Activated CD4-positive, alpha-beta T cell treated with anti-CD3 and anti-CD28 coated beads, Interleukin-2, amount 10 ng/mL, durations not matched to agents 24 days and 14 days (primary cell): ENCODE measurements around the gene CHST5. TPM values are rescaled to one million over a fixed set of nuclear protein-coding genes. Genes with fewer than 3 reads are reported as not detected.
A peak's percentile ranks its signal among the peaks of the same experiment; 100 is the strongest.
"Not testable (repeated sequence)": the region's sequence is repeated elsewhere in the genome, so short reads cannot be mapped to it uniquely, and the experiment has no call there.

Experiments used
- DNase-seq: peaks from one replicate; pipeline ENCODE4 v3.0.0; 2022
- H3K27ac Mint-ChIP-seq: one replicate; pipeline ENCODE4 v1.8.0; 2022; ENCODE audit warnings: mild to moderate bottlenecking, mixed read lengths
- H3K27me3 Mint-ChIP-seq: one replicate; pipeline ENCODE4 v1.8.0; 2022; ENCODE audit warnings: mixed read lengths
- H3K36me3 Mint-ChIP-seq: one replicate; pipeline ENCODE4 v1.8.0; 2022; ENCODE audit warnings: low read depth, mild to moderate bottlenecking, mixed read lengths
- H3K4me1 Mint-ChIP-seq: one replicate; pipeline ENCODE4 v1.8.0; 2021; ENCODE audit warnings: mixed read lengths
- H3K4me3 Mint-ChIP-seq: one replicate; pipeline ENCODE4 v1.8.0; 2022; ENCODE audit warnings: mild to moderate bottlenecking, moderate library complexity, mixed read lengths
- H3K9me3 Mint-ChIP-seq: one replicate; pipeline ENCODE4 v1.8.0; 2021; ENCODE audit warnings: mixed read lengths
- intact Hi-C: fragments of 100-400 bp; cut with micrococcal nuclease; formaldehyde crosslinking; loops from one replicate; pipeline ENCODE4 v1.15.1; 2023
- total RNA-seq: library from RNA; stranded (reverse); gene quantifications from 2 replicates; pipeline ENCODE4 v1.2.3, GENCODE V29; 2022

The CHST5 gene
- total RNA-seq, 1 donor from 2014 or later: not detected

- H3K4me1 Mint-ChIP-seq: peaks cover 10% of the 10 kb centered on the region
- no peak overlapping the region for H3K4me3 Mint-ChIP-seq
- peaks cover 11% of the 10 kb centered on the region for H3K27me3 Mint-ChIP-seq
- intact Hi-C loops: no loop called here
- no peak overlapping the region for H3K27ac Mint-ChIP-seq
- peaks cover 3% of the 10 kb centered on the region for H3K36me3 Mint-ChIP-seq
- DNase-seq: no peak
- no peaks in the 10 kb centered on the region for H3K9me3 Mint-ChIP-seq
Measured at GRCh38 chr16:75514296-75514695, 21.6 kb downstream of the CHST5 start.

GRCh38 chr16:75506574-75506973 is 29.3 kb downstream of the CHST5 start:
- no peaks in the 10 kb centered on the region for H3K4me1 Mint-ChIP-seq
- no peaks in the 10 kb centered on the region for H3K9me3 Mint-ChIP-seq
- DNase-seq: no peak
- intact Hi-C loops: no loop called here
- H3K27ac Mint-ChIP-seq: no peak overlapping the region
- no peak overlapping the region for H3K4me3 Mint-ChIP-seq
- peaks cover 15% of the 10 kb centered on the region for H3K27me3 Mint-ChIP-seq
- no peaks in the 10 kb centered on the region for H3K36me3 Mint-ChIP-seq

GRCh38 chr16:75506107-75506506 is 29.8 kb downstream of the CHST5 start:
- peaks cover 15% of the 10 kb centered on the region for H3K27me3 Mint-ChIP-seq
- DNase-seq: no peak
- no peak overlapping the region for H3K27ac Mint-ChIP-seq
- H3K36me3 Mint-ChIP-seq: no peaks in the 10 kb centered on the region
- no peak overlapping the region for H3K4me3 Mint-ChIP-seq
- intact Hi-C loops: no loop called here
- H3K4me1 Mint-ChIP-seq: no peaks in the 10 kb centered on the region
- H3K9me3 Mint-ChIP-seq: no peaks in the 10 kb centered on the region

GRCh38 chr16:75503801-75504200 is 32.1 kb downstream of the CHST5 start:
- intact Hi-C loops: no loop called here
- Mint-ChIP-seq H3K27ac (no peak overlapping the region), H3K9me3 (no peaks in the 10 kb centered on the region), H3K27me3 (peaks cover 19% of the 10 kb centered on the region), H3K4me1 (no peaks in the 10 kb centered on the region), H3K4me3 (no peak overlapping the region), H3K36me3 (no peaks in the 10 kb centered on the region)
- no peak for DNase-seq

GRCh38 chr16:75502916-75503605 is 32.8 kb downstream of the CHST5 start:
- Mint-ChIP-seq H3K27ac (no peak overlapping the region), H3K27me3 (peaks cover 17% of the 10 kb centered on the region), H3K4me1 (no peaks in the 10 kb centered on the region), H3K4me3 (no peak overlapping the region), H3K36me3 (no peaks in the 10 kb centered on the region), H3K9me3 (no peaks in the 10 kb centered on the region)
- intact Hi-C loops: no loop called here
- DNase-seq: no peak

GRCh38 chr16:75501820-75502219 is 34.1 kb downstream of the CHST5 start:
- H3K4me3 Mint-ChIP-seq, H3K27ac Mint-ChIP-seq, H3K4me1 Mint-ChIP-seq, intact Hi-C loops, H3K9me3 Mint-ChIP-seq, DNase-seq, H3K36me3 Mint-ChIP-seq: not testable (repeated sequence)
- H3K27me3 Mint-ChIP-seq: peaks cover 27% of the 10 kb centered on the region

GRCh38 chr16:75501359-75501758 is 34.5 kb downstream of the CHST5 start:
- Mint-ChIP-seq H3K9me3 (no peaks in the 10 kb centered on the region), H3K27me3 (peaks cover 22% of the 10 kb centered on the region), H3K36me3 (no peaks in the 10 kb centered on the region), H3K27ac (no peak overlapping the region), H3K4me1 (no peaks in the 10 kb centered on the region), H3K4me3 (no peak overlapping the region)
- DNase-seq: no peak
- intact Hi-C loops: no loop called here

- H3K36me3 Mint-ChIP-seq, H3K4me1 Mint-ChIP-seq, H3K27ac Mint-ChIP-seq, intact Hi-C loops, DNase-seq, H3K9me3 Mint-ChIP-seq, H3K4me3 Mint-ChIP-seq: not testable (repeated sequence)
- peaks cover 32% of the 10 kb centered on the region for H3K27me3 Mint-ChIP-seq
Measured at GRCh38 chr16:75498605-75499322, 37.1 kb downstream of the CHST5 start.

GRCh38 chr16:75497558-75497957 is 38.4 kb downstream of the CHST5 start:
- Mint-ChIP-seq H3K27me3 (peaks cover 42% of the 10 kb centered on the region), H3K27ac (no peak overlapping the region), H3K4me3 (no peak overlapping the region), H3K4me1 (peaks cover 2% of the 10 kb centered on the region), H3K9me3 (no peaks in the 10 kb centered on the region), H3K36me3 (no peaks in the 10 kb centered on the region)
- DNase-seq: no peak
- intact Hi-C loops: no loop called here

- peak within 1 kb of the TSS; percentile 42 for H3K4me3 Mint-ChIP-seq
- H3K9me3 Mint-ChIP-seq: no peaks in the 10 kb centered on the region
- peaks cover 38% of the 10 kb centered on the region for H3K27me3 Mint-ChIP-seq
- no peaks in the 10 kb centered on the region for H3K36me3 Mint-ChIP-seq
- peaks cover 2% of the 10 kb centered on the region for H3K4me1 Mint-ChIP-seq
- peak; percentile 78 for DNase-seq
- no peak within 1 kb of the TSS for H3K27ac Mint-ChIP-seq
- intact Hi-C loops: no loop called here
Measured at GRCh38 chr16:75495076-75495674, 40.7 kb downstream of the CHST5 start, which contains the start of gene CHST6. Gene CHST6, minus strand, starts transcription at chr16:75495441. Its CDS starts 15,613 bp downstream, at chr16:75479828.

- no peak for DNase-seq
- intact Hi-C loops: no loop called here
- Mint-ChIP-seq H3K27me3 (peaks cover 35% of the 10 kb centered on the region), H3K36me3 (no peaks in the 10 kb centered on the region), H3K4me1 (peaks cover 2% of the 10 kb centered on the region), H3K4me3 (peak overlapping the region; percentile 42), H3K27ac (no peak overlapping the region), H3K9me3 (no peaks in the 10 kb centered on the region)
Measured at GRCh38 chr16:75494661-75495075, 41.2 kb downstream of the CHST5 start.

- no peaks in the 10 kb centered on the region for H3K36me3 Mint-ChIP-seq
- intact Hi-C loops: no loop called here
Measured at GRCh38 chr16:75494184-75494583, 41.7 kb downstream of the CHST5 start.

GRCh38 chr16:75491876-75492275 is 44.0 kb downstream of the CHST5 start:
- H3K9me3 Mint-ChIP-seq: no peaks in the 10 kb centered on the region
- H3K27ac Mint-ChIP-seq: no peak overlapping the region
- H3K27me3 Mint-ChIP-seq: peaks cover 22% of the 10 kb centered on the region
- no peak for DNase-seq
- peaks cover 2% of the 10 kb centered on the region for H3K4me1 Mint-ChIP-seq
- intact Hi-C loops: no loop called here
- H3K4me3 Mint-ChIP-seq: no peak overlapping the region
- no peaks in the 10 kb centered on the region for H3K36me3 Mint-ChIP-seq

More at GRCh38 chr16:75494184-75494583, 41.7 kb downstream of the CHST5 start:
- no peak overlapping the region for H3K4me3 Mint-ChIP-seq
- H3K4me1 Mint-ChIP-seq: peaks cover 2% of the 10 kb centered on the region
- DNase-seq: no peak
- peaks cover 34% of the 10 kb centered on the region for H3K27me3 Mint-ChIP-seq
- no peak overlapping the region for H3K27ac Mint-ChIP-seq
- no peaks in the 10 kb centered on the region for H3K9me3 Mint-ChIP-seq

- Mint-ChIP-seq H3K9me3 (no peaks in the 10 kb centered on the region), H3K4me3 (no peak overlapping the region), H3K36me3 (no peaks in the 10 kb centered on the region), H3K27me3 (peaks cover 6% of the 10 kb centered on the region), H3K27ac (no peak overlapping the region), H3K4me1 (no peaks in the 10 kb centered on the region)
- DNase-seq: no peak
- intact Hi-C loops: no loop called here
Measured at GRCh38 chr16:75488322-75488721, 47.6 kb downstream of the CHST5 start.
